ENCODE results near the gene INPP5A. TPM values are rescaled to one million over a fixed set of nuclear protein-coding genes. Genes with fewer than 3 reads are reported as not detected.

The INPP5A gene
- total and polyA plus RNA-seq, 9 of the 15 experiments (the other 6 are each of a cell fraction or from before 2014, with no cell fraction given) = 0.66 to 11.6 (median 7.7) TPM

- TF ChIP-seq, protein P1, sequence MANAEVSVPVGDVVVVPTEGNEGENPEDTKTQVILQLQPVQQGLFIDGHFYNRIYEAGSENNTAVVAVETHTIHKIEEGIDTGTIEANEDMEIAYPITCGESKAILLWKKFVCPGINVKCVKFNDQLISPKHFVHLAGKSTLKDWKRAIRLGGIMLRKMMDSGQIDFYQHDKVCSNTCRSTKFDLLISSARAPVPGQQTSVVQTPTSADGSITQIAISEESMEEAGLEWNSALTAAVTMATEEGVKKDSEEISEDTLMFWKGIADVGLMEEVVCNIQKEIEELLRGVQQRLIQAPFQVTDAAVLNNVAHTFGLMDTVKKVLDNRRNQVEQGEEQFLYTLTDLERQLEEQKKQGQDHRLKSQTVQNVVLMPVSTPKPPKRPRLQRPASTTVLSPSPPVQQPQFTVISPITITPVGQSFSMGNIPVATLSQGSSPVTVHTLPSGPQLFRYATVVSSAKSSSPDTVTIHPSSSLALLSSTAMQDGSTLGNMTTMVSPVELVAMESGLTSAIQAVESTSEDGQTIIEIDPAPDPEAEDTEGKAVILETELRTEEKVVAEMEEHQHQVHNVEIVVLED (CRISPR knock-in tag; IDR thresholded peaks at IDR 0.05) = no peak
- TF ChIP-seq CC2D1A (IDR thresholded peaks at IDR 0.05) (no peak), ZSCAN32 (CRISPR knock-in tag; IDR thresholded peaks at IDR 0.05) (no peak), SRSF3 (IDR thresholded peaks at IDR 0.05; ENCODE audit: insufficient read depth, low read length) (no peak), HDGF (IDR thresholded peaks at IDR 0.05) (no peak)
These were observed 104.6 kb downstream of the INPP5A start (continued) for GRCh38 chr10:132641966-132642731.

DNA sequence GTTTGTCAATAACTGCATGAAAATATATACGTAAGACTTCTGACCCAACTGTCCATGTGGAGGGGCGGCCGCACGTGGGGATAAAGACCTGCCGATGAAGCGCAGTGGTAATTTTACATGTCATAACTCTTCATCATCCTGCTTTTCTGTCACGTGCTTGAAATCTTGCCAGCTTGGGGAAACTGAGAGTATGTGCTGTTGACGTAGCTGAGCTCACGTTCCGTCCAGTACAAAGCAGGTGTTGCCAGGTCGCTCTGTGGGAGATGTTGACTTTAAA is 105.1 kb downstream of the INPP5A start:
- Histone ChIP-seq H3K4me3 (no peak overlapping the region), H3K27me3 (ENCODE audit: control insufficient read depth in 2 of 2, insufficient read depth in 2 of 2, low read length in 2 of 2) (peaks cover 0 to 23% of the 10 kb centered on the region in 2 experiments; a peak in 2 of 5 replicates), H2AFZ (ENCODE audit: low read depth, low read length) (no peak overlapping the region), H3K9me1 (ENCODE audit: control insufficient read depth, insufficient read depth, low read length) (no peaks in the 10 kb centered on the region), H3K9ac (ENCODE audit: insufficient read depth in 1 of 2, low read depth in 2 of 2, low read length in 2 of 2) (no peak overlapping the region), H3K36me3 (ENCODE audit: control insufficient read depth, insufficient read depth, low read length) (no peaks in the 10 kb centered on the region), H3K9me3 (replicated peaks; ENCODE audit: control insufficient read depth, insufficient read depth, low read depth, low read length) (no peaks in the 10 kb centered on the region), H3K4me1 (replicated peaks in 1 of 2; ENCODE audit: control insufficient read depth in 2 of 2, insufficient read depth in 2 of 2, low read length in 2 of 2) (peaks cover 0 to 4% of the 10 kb centered on the region in 2 experiments; a peak in 2 of 5 replicates), H3K4me2 (ENCODE audit: insufficient read depth, low read length) (no peak overlapping the region), H4K20me1 (replicated peaks; ENCODE audit: control insufficient read depth, insufficient read depth, low read length) (peaks cover 6% of the 10 kb centered on the region; the same call in 1 of the 2 replicates), H3K27ac (ENCODE audit: extremely low read depth, low read depth, low read length) (no peak overlapping the region), H3K79me2 (ENCODE audit: control insufficient read depth, insufficient read depth, low read length) (no peaks in the 10 kb centered on the region)
- DNase-seq (ENCODE audit: extremely low read depth in 1 of 4, low spot score in 3 of 4) (no peak), ATAC-seq (no peak), FAIRE-seq (no peak)
- in situ Hi-C loops (cut with MboI) (no loop called here), intact Hi-C loops (cut with micrococcal nuclease) (no loop called here)
- ChIA-PET POLR2A (no interaction called here), CTCF (ENCODE audit: low intra/inter-chr PET ratio) (no interaction called here)
- no TSS peak for BruUV-seq (replicated peaks)
- no peak for TF ChIP-seq ATF3 (IDR thresholded peaks at IDR 0.05)
- TF ChIP-seq ATF3 (CRISPR knock-in tag; conservative IDR thresholded peaks at IDR 0.05) = no peak
- no peak for TF ChIP-seq ZNF512 (tag; IDR thresholded peaks at IDR 0.05)
- no peak for TF ChIP-seq THRB (CRISPR knock-in tag; conservative IDR thresholded peaks at IDR 0.05)
- no peak for TF ChIP-seq SPI1 (IDR thresholded peaks at IDR 0.05; ENCODE audit: borderline replicate concordance, low read depth, low read length)
- no peak for TF ChIP-seq CTBP1 (IDR thresholded peaks at IDR 0.05; ENCODE audit: borderline replicate concordance)
- no peak for TF ChIP-seq SIRT6 (IDR thresholded peaks at IDR 0.05; ENCODE audit: low read depth, low read length)
- no peak for TF ChIP-seq TBP (optimal IDR thresholded peaks at IDR 0.05; ENCODE audit: low read depth, low read length)
- no peak for TF ChIP-seq MEF2D (tag; conservative IDR thresholded peaks at IDR 0.05; ENCODE audit: low read depth)
- no peak for TF ChIP-seq SMAD2 (IDR thresholded peaks at IDR 0.05; ENCODE audit: low read depth, low read length)
- no peak for TF ChIP-seq E2F3 (CRISPR knock-in tag; IDR thresholded peaks at IDR 0.05)
- TF ChIP-seq ZNF507 (tag; conservative IDR thresholded peaks at IDR 0.05) = no peak
- no peak for TF ChIP-seq ZNF780A (CRISPR knock-in tag; IDR thresholded peaks at IDR 0.05)
- WGBS (ENCODE audit: insufficient coverage, low coverage, missing lambda C conversion rate) = 67% methylated on average over 8 of the region's 11 CpGs

All from K562 (cell line).